GM10266 (cell line): Measurements from ENCODE around the gene RPL27.

Source experiments
- DNase-seq: peaks from one replicate; pipeline ENCODE4 v3.0.0; 2012; ENCODE audit errors: extremely low spot score
- TF ChIP-seq, protein P1 (sequence below): IDR thresholded peaks from 2 replicates; pipeline ENCODE4 v1.5.1; 2012; ENCODE audit warnings: mild to moderate bottlenecking, low read depth; ENCODE audit not compliant: control insufficient read depth, insufficient read depth; ENCODE audit errors: missing control alignments

Gene RPL27

DNA sequence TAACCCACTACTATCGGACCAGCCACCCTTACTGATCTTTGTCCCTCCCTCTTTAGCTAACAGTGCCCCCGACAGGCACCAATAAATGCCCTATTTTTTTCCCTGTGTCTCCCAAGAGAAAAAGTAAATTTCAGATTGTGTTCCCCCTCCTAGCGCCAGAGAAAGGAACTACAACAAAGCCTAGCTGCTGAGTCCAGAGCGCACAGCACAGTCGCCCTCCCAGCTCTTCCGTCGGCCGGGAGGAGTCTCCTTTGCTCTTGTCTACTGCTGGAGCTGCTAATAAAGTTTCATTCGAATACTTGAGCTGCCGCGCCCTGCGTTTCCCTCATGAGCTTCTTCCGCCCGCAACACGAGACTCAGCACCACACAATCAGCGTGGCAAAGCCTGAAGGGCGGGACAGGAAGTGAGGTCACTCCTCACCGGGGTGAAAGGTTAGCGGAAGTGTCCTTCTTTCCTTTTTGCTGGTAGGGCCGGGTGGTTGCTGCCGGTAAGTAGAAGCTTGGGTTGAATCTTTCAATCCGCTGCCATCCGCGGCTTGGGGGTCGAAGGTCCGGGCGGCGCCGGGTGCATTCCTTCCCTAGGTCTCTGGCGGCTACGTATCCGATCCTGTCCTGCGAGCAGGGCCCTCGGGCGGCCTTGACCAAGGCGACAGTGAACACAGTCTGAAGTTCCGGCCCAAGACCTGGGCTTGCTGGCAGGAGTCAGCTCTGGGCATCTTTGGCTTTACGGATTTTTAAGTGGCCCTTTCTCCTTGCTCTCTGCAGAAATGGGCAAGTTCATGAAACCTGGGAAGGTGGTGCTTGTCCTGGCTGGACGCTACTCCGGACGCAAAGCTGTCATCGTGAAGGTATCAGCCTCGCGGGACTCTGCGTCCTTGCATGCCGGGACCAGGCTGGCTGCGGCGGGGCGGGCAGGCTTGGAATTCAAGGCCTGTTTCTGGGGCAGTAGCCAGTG lies at the start of gene RPL27:
TSS of gene RPL27 (plus strand) at position 436 of the 955 bp plus-strand sequence. CDS start at position 768, 332 bp downstream.
- TF ChIP-seq, protein P1, sequence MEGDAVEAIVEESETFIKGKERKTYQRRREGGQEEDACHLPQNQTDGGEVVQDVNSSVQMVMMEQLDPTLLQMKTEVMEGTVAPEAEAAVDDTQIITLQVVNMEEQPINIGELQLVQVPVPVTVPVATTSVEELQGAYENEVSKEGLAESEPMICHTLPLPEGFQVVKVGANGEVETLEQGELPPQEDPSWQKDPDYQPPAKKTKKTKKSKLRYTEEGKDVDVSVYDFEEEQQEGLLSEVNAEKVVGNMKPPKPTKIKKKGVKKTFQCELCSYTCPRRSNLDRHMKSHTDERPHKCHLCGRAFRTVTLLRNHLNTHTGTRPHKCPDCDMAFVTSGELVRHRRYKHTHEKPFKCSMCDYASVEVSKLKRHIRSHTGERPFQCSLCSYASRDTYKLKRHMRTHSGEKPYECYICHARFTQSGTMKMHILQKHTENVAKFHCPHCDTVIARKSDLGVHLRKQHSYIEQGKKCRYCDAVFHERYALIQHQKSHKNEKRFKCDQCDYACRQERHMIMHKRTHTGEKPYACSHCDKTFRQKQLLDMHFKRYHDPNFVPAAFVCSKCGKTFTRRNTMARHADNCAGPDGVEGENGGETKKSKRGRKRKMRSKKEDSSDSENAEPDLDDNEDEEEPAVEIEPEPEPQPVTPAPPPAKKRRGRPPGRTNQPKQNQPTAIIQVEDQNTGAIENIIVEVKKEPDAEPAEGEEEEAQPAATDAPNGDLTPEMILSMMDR, result peak; percentile 81
- DNase-seq, result peak; percentile 89

DNA sequence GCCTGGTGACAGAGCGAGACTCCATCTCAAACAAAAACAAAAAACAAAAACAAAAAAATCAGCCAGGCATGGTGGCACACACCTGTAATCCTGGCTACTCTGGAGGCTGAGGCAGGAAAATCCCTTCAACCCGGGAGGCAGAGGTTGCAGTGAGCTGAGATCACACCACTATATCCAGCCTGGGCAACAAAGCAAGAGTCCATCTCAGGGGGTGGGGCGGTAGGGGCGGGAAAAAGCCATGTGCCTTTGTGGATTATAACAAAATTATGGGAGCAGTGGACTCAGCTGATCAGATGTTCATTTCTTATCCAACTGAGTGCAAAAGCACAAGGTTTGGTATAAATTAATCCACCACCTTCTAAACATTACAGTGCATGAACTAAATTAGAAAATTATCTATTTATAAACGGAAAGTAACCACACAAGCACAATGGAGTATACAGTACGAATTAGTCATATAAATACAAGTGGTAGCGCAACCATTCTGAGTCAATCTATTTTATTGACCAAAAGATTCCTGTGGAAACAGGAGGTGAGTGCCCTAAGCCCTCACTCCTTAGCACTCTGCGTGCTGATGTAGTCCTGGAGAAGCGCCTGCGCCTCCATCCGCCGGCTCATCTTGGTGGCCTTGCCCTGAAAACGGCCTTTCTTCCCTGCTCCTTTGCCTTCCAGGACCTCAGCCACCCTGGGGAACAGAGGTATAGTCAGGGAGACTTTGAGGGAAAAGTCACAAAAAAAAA lies 48.0 kb upstream of the RPL27 start:
- TF ChIP-seq, protein P1, result no peak

DNA sequence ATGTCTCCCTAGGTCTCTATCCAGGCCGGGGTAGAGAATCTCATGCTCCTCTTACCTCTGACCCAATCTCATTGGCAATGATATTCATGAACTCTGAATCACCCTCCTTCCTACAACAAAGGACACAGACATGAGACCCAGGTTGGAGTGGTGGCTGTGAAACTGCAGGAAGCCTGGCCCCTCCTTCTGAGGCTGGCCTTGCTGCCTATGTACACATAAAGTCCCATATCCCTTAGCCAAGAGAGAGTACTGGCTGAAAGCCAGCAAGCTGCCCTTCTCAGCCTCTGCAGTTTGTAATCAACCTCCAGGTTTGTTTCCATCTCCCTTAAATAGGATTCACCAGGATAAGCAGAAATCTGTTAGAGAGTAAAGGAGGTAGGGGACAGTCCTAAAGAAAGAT lies 44.5 kb upstream of the RPL27 start:
- no peak for DNase-seq

More for the DNA sequence above, 48.0 kb upstream of the RPL27 start:
- no peak for DNase-seq

DNA sequence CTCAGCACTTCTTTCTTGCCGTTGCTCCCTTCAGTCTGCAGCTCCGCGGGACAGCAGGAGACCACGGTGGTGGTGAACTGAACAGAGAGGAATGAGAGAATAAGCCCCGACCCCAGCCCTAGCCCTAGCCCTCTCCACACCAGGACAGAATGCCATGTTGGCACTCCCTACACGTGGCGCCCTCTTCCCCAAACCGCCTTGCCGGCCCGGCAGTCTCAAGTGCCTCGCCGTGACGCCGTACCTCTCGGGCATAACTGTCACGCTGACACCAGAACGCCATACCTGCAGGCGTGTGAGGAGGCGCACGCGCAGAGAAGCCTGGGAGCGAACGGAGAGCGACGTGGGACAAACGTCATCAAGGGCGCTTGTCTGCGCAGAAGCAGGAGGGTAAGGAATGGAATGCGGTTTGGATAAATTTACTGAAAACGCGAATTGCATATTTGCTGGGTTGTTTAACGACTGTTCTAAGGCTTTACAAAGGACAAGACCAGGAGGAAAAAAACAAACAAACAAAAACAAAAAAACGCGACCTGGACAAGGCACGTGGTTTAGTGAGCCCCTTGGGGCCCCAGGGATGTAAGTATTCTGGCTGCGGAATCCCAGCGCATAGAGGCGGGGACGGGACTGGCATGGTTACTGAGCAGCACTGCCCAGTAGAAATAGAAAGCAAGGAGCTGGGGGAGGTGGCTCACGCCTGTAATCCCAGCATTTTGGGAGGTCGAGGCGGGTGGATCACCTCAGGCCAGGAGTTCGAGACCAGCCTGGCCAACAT lies 33.9 kb upstream of the RPL27 start, which contains the start of gene AARSD1:
TSS of gene AARSD1 (minus strand) at position 294 of the 772 bp plus-strand sequence. CDS start at position 280, 14 bp downstream.
- TF ChIP-seq, protein P1, result no peak
- peak; percentile 89 for DNase-seq

More for the DNA sequence above, 44.5 kb upstream of the RPL27 start:
- TF ChIP-seq, protein P1, result no peak

DNA sequence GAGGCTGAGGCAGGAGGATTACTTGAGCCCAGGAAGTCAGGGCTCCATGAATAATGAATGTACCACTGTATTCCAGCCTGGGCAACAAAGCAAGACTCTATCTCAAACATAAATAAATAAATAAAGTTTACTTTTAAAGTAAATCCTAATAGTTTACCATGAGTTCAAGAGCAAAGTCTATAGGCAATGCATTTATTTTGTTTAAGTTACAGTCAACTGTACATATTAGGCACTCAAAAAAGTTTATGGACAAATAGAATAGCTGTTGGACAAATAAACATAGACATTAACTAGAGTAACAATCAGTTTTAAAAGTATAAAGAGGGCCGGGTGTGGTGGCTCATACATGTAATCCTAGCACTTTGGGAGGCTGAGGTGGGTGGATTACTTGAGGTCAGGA lies 30.3 kb upstream of the RPL27 start:
- DNase-seq, result no peak
- TF ChIP-seq, protein P1, result no peak

DNA sequence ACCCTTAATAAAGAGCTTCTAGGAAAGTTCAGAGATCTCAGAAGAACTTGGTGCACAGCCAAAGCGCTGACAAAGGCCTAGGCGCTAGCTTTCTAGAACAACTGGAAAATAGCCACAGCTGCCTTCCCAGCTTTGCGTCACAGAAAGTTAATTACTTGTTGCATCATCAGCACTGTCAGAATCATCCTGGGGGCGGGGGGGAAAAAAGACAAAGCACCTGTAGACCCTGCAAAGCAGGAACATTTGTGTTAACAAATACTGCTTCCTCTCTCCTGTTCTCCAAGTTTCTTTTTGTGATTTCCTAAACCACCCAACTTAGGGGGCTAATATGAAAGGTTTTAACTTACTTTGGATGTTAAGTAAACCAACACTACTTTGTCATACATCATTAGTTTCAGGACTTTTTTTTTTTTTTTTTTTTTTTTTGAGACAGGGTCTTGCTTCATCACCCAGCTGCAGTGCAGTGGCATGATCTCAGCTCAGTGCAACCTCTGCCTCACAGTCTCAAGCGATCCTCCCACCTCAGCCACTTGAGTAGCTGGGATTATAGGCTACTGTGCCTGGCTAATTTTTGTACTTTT lies 29.1 kb upstream of the RPL27 start:
- no peak for DNase-seq
- TF ChIP-seq, protein P1, result no peak
